H1 (cell line): ENCODE results near the gene AFF1. TPM values are rescaled to one million over a fixed set of nuclear protein-coding genes. Genes with fewer than 3 reads are reported as not detected.

ENCODE experiments used
- CTCF ChIA-PET: fragments of 300-600 bp; sonication (Branson Sonifier 250); formaldehyde crosslinking; loops from one replicate; lab custom pipeline; 2021; ENCODE audit not compliant: partially characterized antibody; lab: Charles Lee
- POLR2A ChIA-PET: fragments of 300-600 bp; sonication (Branson Sonifier 250); formaldehyde crosslinking; loops from one replicate; lab custom pipeline; 2021; ENCODE audit warnings: inconsistent platforms; ENCODE audit not compliant: partially characterized antibody; lab: Charles Lee
- DNase-seq, 2 experiments: peaks; one replicate each; pipeline versions ENCODE4 v3.0.0 to v3.0.0-alpha.2; 2010 to 2022; ENCODE audit warnings: low spot score in 2 of 2, low read depth in 1 of 2, mixed read lengths in 1 of 2
- FAIRE-seq: peaks from 2 replicates; lab custom pipeline; 2011; peaks lifted over from hg19 to GRCh38; lab: Jason Lieb, UNC
- H2AFZ ChIP-seq: 2 replicates; pipeline ENCODE4 v1.8.1; 2012; ENCODE audit warnings: low read length, inconsistent platforms
- H2AK5ac ChIP-seq: 2 replicates; pipeline ENCODE4 v1.6.1; 2013; ENCODE audit warnings: low read depth, low read length
- H2BK120ac ChIP-seq: replicated peaks from 2 replicates; pipeline ENCODE3; 2013; ENCODE audit warnings: low read depth, low read length, inconsistent platforms
- H2BK12ac ChIP-seq: 2 replicates; pipeline ENCODE4 v1.6.1; 2013; ENCODE audit warnings: low read depth, low read length
- H2BK15ac ChIP-seq: 2 replicates; pipeline ENCODE4 v1.6.1; 2013; ENCODE audit warnings: low read length
- H2BK20ac ChIP-seq: 2 replicates; pipeline ENCODE4 v1.6.1; 2013; ENCODE audit warnings: low read length
- H2BK5ac ChIP-seq: 2 replicates; pipeline ENCODE4 v1.6.1; 2013; ENCODE audit warnings: low read depth, low read length
- H3K14ac ChIP-seq: 2 replicates; pipeline ENCODE4 v1.6.1; 2013; ENCODE audit warnings: inconsistent platforms; ENCODE audit not compliant: insufficient read length
- H3K18ac ChIP-seq: 2 replicates; pipeline ENCODE4 v1.6.1; 2013; ENCODE audit warnings: low read length; ENCODE audit errors: extremely low read depth
- H3K23ac ChIP-seq: 2 replicates; pipeline ENCODE4 v1.6.1; 2013; ENCODE audit warnings: inconsistent platforms; ENCODE audit not compliant: insufficient read length
- H3K23me2 ChIP-seq: 2 replicates; pipeline ENCODE4 v1.6.1; 2013; ENCODE audit warnings: low read depth, low read length
- H3K27ac ChIP-seq: 2 replicates; pipeline ENCODE4 v1.6.1; 2011; ENCODE audit warnings: low read depth, low read length, inconsistent platforms
- H3K27me3 ChIP-seq, 4 experiments: replicated peaks in 1 of 4; 1 replicate in 1 of 4; 2 replicates in 3 of 4; pipeline versions ENCODE4 v1.6.1 to v1.8.1; 2011 to 2013; ENCODE audit warnings: low read length in 3 of 4, mild to moderate bottlenecking in 3 of 4, inconsistent platforms in 2 of 4, mixed read lengths in 2 of 4, moderate library complexity in 1 of 4; ENCODE audit not compliant: control insufficient read depth in 3 of 4, insufficient read depth in 3 of 4; ENCODE audit errors: extremely low read depth in 1 of 4
- H3K36me3 ChIP-seq, 4 experiments: 2 replicates each; pipeline versions ENCODE4 v1.6.1 to v1.8.1; 2011 to 2013; ENCODE audit warnings: mild to moderate bottlenecking in 4 of 4, low read length in 3 of 4, moderate library complexity in 2 of 4, control low read depth in 1 of 4, inconsistent platforms in 1 of 4; ENCODE audit not compliant: insufficient read depth in 4 of 4, control insufficient read depth in 2 of 4
- H3K4ac ChIP-seq: replicated peaks from 2 replicates; pipeline ENCODE3; 2013; ENCODE audit warnings: low read length, low read depth, mixed read lengths, inconsistent platforms; ENCODE audit not compliant: insufficient read length
- H3K4me1 ChIP-seq, 4 experiments: replicated peaks in 1 of 4; 1 replicate in 1 of 4; 2 replicates in 3 of 4; pipeline versions ENCODE4 v1.6.1 to v1.8.1; 2011 to 2013; ENCODE audit warnings: low read length in 3 of 4, inconsistent platforms in 2 of 4, mixed read lengths in 1 of 4; ENCODE audit not compliant: insufficient read depth in 4 of 4, control insufficient read depth in 3 of 4
- H3K4me2 ChIP-seq, 2 experiments: 2 replicates each; pipeline versions ENCODE4 v1.6.1 to v1.8.1; 2011 to 2013; ENCODE audit warnings: low read depth in 2 of 2, low read length in 2 of 2, control low read depth in 1 of 2, inconsistent platforms in 1 of 2, mild to moderate bottlenecking in 1 of 2; ENCODE audit not compliant: insufficient read depth in 1 of 2
- H3K4me3 ChIP-seq, 4 experiments: fragments of 200-600, 300-600 bp in 1 of 4; sonication (generic), shearing (Covaris generic), sonication (Bioruptor Twin) in 1 of 4; 2 replicates each; pipeline versions ENCODE4 v1.5.1 to v1.8.1; 2011 to 2016; ENCODE audit warnings: low read length in 4 of 4, low read depth in 3 of 4, control low read depth in 2 of 4, inconsistent platforms in 2 of 4, mild to moderate bottlenecking in 2 of 4, mixed read lengths in 1 of 4, moderate library complexity in 1 of 4; ENCODE audit not compliant: insufficient read depth in 2 of 4; ENCODE audit errors: extremely low read depth in 1 of 4
- H3K56ac ChIP-seq: replicated peaks from 2 replicates; pipeline ENCODE3; 2013; ENCODE audit warnings: low read depth, mild to moderate bottlenecking, mixed read lengths, low read length, inconsistent platforms; ENCODE audit not compliant: insufficient read length
- H3K79me1 ChIP-seq: 2 replicates; pipeline ENCODE4 v1.6.1; 2013; ENCODE audit warnings: low read depth, low read length, control low read depth
- H3K79me2 ChIP-seq, 2 experiments: 2 replicates each; pipeline versions ENCODE4 v1.6.1 to v1.8.1; 2012 to 2013; ENCODE audit warnings: low read length in 2 of 2, mild to moderate bottlenecking in 2 of 2, inconsistent platforms in 1 of 2; ENCODE audit not compliant: insufficient read depth in 2 of 2, control insufficient read depth in 1 of 2
- H3K9ac ChIP-seq, 4 experiments: replicated peaks in 1 of 4; 1 replicate in 1 of 4; 2 replicates in 3 of 4; pipeline versions ENCODE4 v1.6.1 to v1.8.1; 2011 to 2013; ENCODE audit warnings: low read depth in 3 of 4, low read length in 3 of 4, control low read depth in 2 of 4, mild to moderate bottlenecking in 2 of 4, moderate library complexity in 2 of 4, inconsistent platforms in 1 of 4; ENCODE audit errors: extremely low read depth in 1 of 4
- H3K9me3 ChIP-seq, 2 experiments: 2 replicates each; pipeline versions ENCODE4 v1.6.1 to v1.8.1; 2012 to 2013; ENCODE audit warnings: mild to moderate bottlenecking in 2 of 2, moderate library complexity in 2 of 2, control low read depth in 1 of 2, inconsistent platforms in 1 of 2, low read depth in 1 of 2, low read length in 1 of 2, mixed read lengths in 1 of 2; ENCODE audit not compliant: insufficient read depth in 2 of 2
- H4K20me1 ChIP-seq, 2 experiments: replicated peaks in 1 of 2; 2 replicates each; pipeline versions ENCODE3 to v1.8.1; 2011 to 2013; ENCODE audit warnings: inconsistent platforms in 2 of 2, low read length in 2 of 2, mild to moderate bottlenecking in 1 of 2; ENCODE audit not compliant: insufficient read depth in 2 of 2, control insufficient read depth in 1 of 2
- H4K5ac ChIP-seq: 2 replicates; pipeline ENCODE4 v1.6.1; 2013; ENCODE audit warnings: low read length, low read depth, mixed read lengths, inconsistent platforms; ENCODE audit not compliant: insufficient read length
- H4K8ac ChIP-seq: 2 replicates; pipeline ENCODE4 v1.8.0; 2013; ENCODE audit warnings: mild to moderate bottlenecking, moderate library complexity, low read length, inconsistent platforms; ENCODE audit not compliant: insufficient read depth; ENCODE audit errors: extremely low read depth
- H4K91ac ChIP-seq: replicated peaks from 2 replicates; pipeline ENCODE3; 2013; ENCODE audit warnings: low read length, mixed read lengths, inconsistent platforms; ENCODE audit not compliant: insufficient read length
- ASH2L ChIP-seq: fragments of 200-600, 300-600 bp; sonication (generic); IDR thresholded peaks from one replicate; pipeline ENCODE4 v1.7.1; 2017; ENCODE audit warnings: low read length
- CBX8 ChIP-seq: fragments of 300-800, 300-1000 bp; sonication (generic); IDR thresholded peaks from 2 replicates; pipeline ENCODE4 v1.7.1; 2016; ENCODE audit warnings: low read depth, low read length, borderline replicate concordance
- CREB1 ChIP-seq: IDR thresholded peaks from 2 replicates; pipeline ENCODE4 v1.6.1; 2012; ENCODE audit warnings: inconsistent platforms
- CTBP2 ChIP-seq: IDR thresholded peaks from 2 replicates; pipeline ENCODE4 v1.7.0; 2011; ENCODE audit warnings: borderline replicate concordance, mild to moderate bottlenecking, moderate library complexity, mixed read lengths, low read length; ENCODE audit not compliant: insufficient read depth, insufficient read length
- HDAC2 ChIP-seq, 2 experiments: fragments of 300-600 bp in 1 of 2; sonication (generic) in 1 of 2; IDR thresholded peaks; 2 replicates each; pipeline ENCODE4 v1.6.1; 2011 to 2012; ENCODE audit warnings: low read depth in 2 of 2, low read length in 2 of 2, mild to moderate bottlenecking in 2 of 2, moderate library complexity in 2 of 2, borderline replicate concordance in 1 of 2, inconsistent platforms in 1 of 2
- NANOG ChIP-seq: IDR thresholded peaks from 2 replicates; pipeline ENCODE4 v1.6.1; 2011; ENCODE audit warnings: low read length, low read depth, mild to moderate bottlenecking, inconsistent platforms; ENCODE audit not compliant: insufficient read depth, poor library complexity, severe bottlenecking
- PHF8 ChIP-seq: fragments of 200-600 bp; sonication (generic); conservative IDR thresholded peaks from 2 replicates; pipeline ENCODE4 v1.7.1; 2012; ENCODE audit warnings: low read depth, mild to moderate bottlenecking, inconsistent platforms, low read length, moderate library complexity
- POLR2AphosphoS5 ChIP-seq: IDR thresholded peaks from 2 replicates; pipeline ENCODE4 v1.6.1; 2011; ENCODE audit warnings: low read depth, low read length
- SIX5 ChIP-seq: IDR thresholded peaks from 2 replicates; pipeline ENCODE4 v1.6.1; 2011; ENCODE audit warnings: mild to moderate bottlenecking, low read depth, low read length
- SP2 ChIP-seq: IDR thresholded peaks from 2 replicates; pipeline ENCODE4 v1.6.1; 2012; ENCODE audit warnings: mild to moderate bottlenecking, low read length, inconsistent platforms
- SRF ChIP-seq: IDR thresholded peaks from 2 replicates; pipeline ENCODE4 v1.6.1; 2011; ENCODE audit warnings: mild to moderate bottlenecking, low read depth, low read length, moderate library complexity
- TBP ChIP-seq: IDR thresholded peaks from 2 replicates; pipeline ENCODE4 v1.6.1; 2011; ENCODE audit warnings: low read depth, low read length, improper control_type of control experiment
- WGBS, 2 experiments: shearing (Covaris generic) in 1 of 2; methylation state at CpG; one replicate each; pipeline versions ENCODE4 v1.1.6 to v1.1.7; 2013 to 2015; ENCODE audit warnings: low lambda C conversion rate in 2 of 2, mixed read lengths in 2 of 2, inconsistent platforms in 1 of 2, low coverage in 1 of 2, missing lambda C conversion rate in 1 of 2; ENCODE audit not compliant: insufficient replicate concordance in 2 of 2, insufficient coverage in 1 of 2, insufficient read length in 1 of 2; ENCODE audit errors: extremely low coverage in 1 of 2, missing lambda C conversion rate in 1 of 2; 5-methylcytosine and 5-hydroxymethylcytosine counted together
- polyA plus RNA-seq, 7 experiments: library from polyadenylated mRNA; depleted of rRNA in 3 of 7; stranded (reverse) in 5 of 7; unstranded in 2 of 7; fragments of >200 nt in 5 of 7; fragments of 200-250 nt in 2 of 7; gene quantifications; 1 replicate in 5 of 7; 2 replicates in 1 of 7; 4 replicates in 1 of 7; pipeline versions ENCODE4 v1.2.1 to v1.2.3, GENCODE V29; 2011 to 2013; ENCODE audit warnings: missing spikeins in 2 of 7, mixed read lengths in 2 of 7
- total RNA-seq: library from RNA; stranded (reverse); fragmentation: NEBNext Ultra II Directional; extraction: Animal tissue kit (Norgen Biotek cat#: 25700); gene quantifications from 2 replicates; pipeline ENCODE4 v1.2.1, GENCODE V29; 2021
- TF ChIP-seq, protein P1 (sequence below): IDR thresholded peaks from 2 replicates; pipeline ENCODE4 v1.6.1; 2011; ENCODE audit warnings: low read depth, mild to moderate bottlenecking, low read length; ENCODE audit not compliant: insufficient read depth

The AFF1 gene
- total and polyA plus RNA-seq, 2 of the 8 experiments (the other 6 are each of a cell fraction or from before 2014, with no cell fraction given): 14.8 to 85.5 TPM

DNA sequence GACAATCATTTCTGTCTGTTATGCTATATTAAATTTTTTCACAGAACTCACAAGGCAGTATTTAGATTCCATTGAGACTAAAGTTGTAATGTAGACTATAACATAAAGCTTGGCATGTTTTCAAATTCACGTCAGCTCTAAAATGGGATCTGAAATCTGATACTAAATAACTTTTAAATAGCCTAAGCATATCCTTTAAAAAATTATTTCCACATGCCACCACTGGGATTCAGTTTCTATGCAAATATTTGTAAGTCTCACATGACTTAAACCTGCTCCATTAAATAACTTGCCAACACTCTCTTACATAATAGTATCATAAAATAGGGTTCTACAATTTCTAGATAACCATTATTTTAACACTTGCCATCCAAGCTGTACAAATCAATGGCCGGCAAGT lies 253.2 kb downstream of the AFF1 start:
- Histone ChIP-seq H3K79me2 (no peaks in the 10 kb centered on the region), H3K18ac (no peak overlapping the region), H3K4me3 (no peak overlapping the region), H3K27me3 (no peaks in the 10 kb centered on the region), H3K9ac (no peak overlapping the region), H3K9me3 (no peaks in the 10 kb centered on the region), H3K14ac (no peak overlapping the region), H3K79me1 (no peaks in the 10 kb centered on the region), H2BK15ac (no peak overlapping the region), H2BK5ac (no peak overlapping the region), H4K20me1 (no peaks in the 10 kb centered on the region), H3K36me3 (no peaks in the 10 kb centered on the region), H4K91ac (no peak overlapping the region), H4K5ac (no peak overlapping the region), H3K23me2 (no peaks in the 10 kb centered on the region), H3K27ac (no peak overlapping the region), H2BK20ac (no peak overlapping the region), H3K4me1 (no peaks in the 10 kb centered on the region), H2AK5ac (no peak overlapping the region), H2AFZ (no peak overlapping the region), H3K4me2 (no peak overlapping the region), H3K56ac (no peak overlapping the region), H2BK120ac (no peak overlapping the region), H4K8ac (no peak overlapping the region), H3K4ac (no peak overlapping the region), H3K23ac (no peak overlapping the region), H2BK12ac (no peak overlapping the region)
- FAIRE-seq: no peak
- POLR2A ChIA-PET: interaction anchor here (1.4 kb wide), 1 partner anchor 32 kb away, joined by 3 read pairs; no protein-coding TSS in a partner anchor
- 92% methylated on average over 2 of the region's 2 CpGs; no CpG with 5 or more reads in 1 of the 2 experiments for whole genome bisulfite sequencing, 2 experiments
- DNase-seq: no peak
- CTCF ChIA-PET: no interaction called here
- TF ChIP-seq SP2: no peak
- no peak for TF ChIP-seq SRF
- no peak for TF ChIP-seq CREB1
- TF ChIP-seq CTBP2: no peak
- no peak for TF ChIP-seq PHF8
- TF ChIP-seq, protein P1, sequence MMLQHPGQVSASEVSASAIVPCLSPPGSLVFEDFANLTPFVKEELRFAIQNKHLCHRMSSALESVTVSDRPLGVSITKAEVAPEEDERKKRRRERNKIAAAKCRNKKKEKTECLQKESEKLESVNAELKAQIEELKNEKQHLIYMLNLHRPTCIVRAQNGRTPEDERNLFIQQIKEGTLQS: no peak
- no peak for TF ChIP-seq NANOG
- TF ChIP-seq SIX5: no peak
- TF ChIP-seq POLR2AphosphoS5: no peak
- no peak for TF ChIP-seq CBX8
- TF ChIP-seq TBP: no peak
- TF ChIP-seq HDAC2 (IDR thresholded peaks at IDR 0.05; ENCODE audit: borderline replicate concordance in 1 of 2, low read depth in 2 of 2, low read length in 2 of 2): no peak
- no peak for TF ChIP-seq ASH2L
